GM18498 (cell line): ENCODE measurements around the gene PCCA.

Experiments
- ATAC-seq: cut with Tn5 transposase; IDR thresholded peaks from one replicate; pipeline ENCODE4 v1.9.1; 2021; ENCODE audit warnings: mild to moderate bottlenecking, moderate library complexity; ENCODE audit not compliant: unreplicated experiment

PCCA gene

GRCh38 chr13:100534147-100534843, 445.4 kb downstream of the PCCA start:
- no peak for ATAC-seq

DNA sequence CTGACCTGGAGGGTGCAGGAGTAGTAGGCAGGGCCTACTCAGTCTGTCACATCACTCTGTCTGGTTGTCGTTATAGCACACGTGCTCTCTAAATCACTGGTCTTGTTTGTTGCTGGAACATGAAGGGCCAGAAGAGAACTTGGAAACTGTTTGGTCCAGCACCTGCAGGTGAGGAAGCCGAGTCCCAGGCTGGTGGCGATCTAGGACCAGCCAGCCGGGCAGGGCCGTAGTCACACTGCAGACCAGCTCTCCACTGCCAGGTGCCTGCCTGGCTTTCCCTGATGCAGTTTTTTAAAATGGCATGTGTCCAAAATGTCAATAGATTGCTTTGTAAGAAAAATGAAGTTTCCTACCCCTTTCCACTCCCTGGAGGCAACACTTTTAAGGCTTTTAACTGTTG, 446.0 kb downstream of the PCCA start:
- no peak for ATAC-seq

DNA sequence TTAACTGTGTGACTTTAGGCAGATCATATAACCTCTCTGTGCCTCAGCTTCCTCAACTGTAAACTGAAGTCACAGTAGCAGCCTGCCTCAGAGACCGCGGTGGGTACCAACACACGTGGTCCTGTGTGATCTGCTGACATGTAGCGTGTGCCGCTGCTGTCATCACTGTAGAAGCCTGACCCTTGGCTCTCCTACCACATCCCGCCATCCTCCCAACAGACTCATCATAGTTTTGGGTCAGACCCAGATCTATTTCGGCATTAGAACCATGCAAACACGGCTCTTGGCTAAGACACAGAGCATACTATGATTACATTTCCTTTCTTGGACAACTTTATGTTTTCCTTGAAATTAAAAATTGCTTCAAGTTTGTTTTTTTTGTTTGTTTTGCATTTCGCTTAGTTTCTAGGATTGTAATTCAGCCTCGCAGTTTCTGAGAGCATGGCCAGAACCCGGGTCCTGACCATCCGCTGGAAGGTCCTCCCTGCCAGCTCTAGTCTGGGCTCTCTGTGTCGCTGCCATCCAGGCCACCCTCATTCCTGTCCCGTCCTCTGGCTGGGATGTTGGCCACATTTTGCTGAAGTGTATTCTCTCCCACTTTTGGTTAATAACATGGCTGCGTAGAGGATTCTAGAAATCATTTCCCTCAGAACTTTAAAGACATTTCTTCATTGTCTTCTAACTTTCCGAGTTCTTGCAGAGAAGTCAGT, 446.7 kb downstream of the PCCA start:
- no peak for ATAC-seq

DNA sequence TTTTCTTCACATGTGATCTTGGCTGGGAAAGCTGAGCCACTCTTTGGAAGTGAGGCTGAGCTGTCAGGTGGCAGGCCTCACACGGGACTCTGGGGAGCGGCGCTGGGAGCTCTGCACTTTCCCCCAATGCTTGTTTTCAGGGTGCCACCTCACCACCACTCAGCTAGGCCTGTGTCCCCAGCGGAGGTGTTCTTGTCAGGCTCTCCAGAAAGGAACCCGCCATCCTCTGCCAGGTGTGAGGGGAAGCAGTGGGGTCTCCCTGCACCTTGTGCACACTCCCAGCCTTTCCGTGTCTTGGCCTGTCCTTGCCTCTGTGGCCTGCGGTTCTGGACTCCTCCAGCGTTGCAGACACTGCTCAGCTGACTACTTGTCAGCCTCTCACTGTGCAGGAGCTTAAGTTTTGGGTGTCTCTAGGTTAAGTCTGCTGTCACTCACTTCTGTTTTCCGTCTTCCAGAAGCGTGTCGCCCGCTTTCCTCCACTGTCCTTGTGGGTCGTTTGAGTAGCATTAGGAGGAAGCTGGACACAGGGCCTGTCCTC, 447.8 kb downstream of the PCCA start:
- no peak for ATAC-seq

GRCh38 chr13:100537486-100537885, 448.6 kb downstream of the PCCA start:
- ATAC-seq, result no peak

GRCh38 chr13:100537951-100538462, 449.1 kb downstream of the PCCA start:
- no peak for ATAC-seq

DNA sequence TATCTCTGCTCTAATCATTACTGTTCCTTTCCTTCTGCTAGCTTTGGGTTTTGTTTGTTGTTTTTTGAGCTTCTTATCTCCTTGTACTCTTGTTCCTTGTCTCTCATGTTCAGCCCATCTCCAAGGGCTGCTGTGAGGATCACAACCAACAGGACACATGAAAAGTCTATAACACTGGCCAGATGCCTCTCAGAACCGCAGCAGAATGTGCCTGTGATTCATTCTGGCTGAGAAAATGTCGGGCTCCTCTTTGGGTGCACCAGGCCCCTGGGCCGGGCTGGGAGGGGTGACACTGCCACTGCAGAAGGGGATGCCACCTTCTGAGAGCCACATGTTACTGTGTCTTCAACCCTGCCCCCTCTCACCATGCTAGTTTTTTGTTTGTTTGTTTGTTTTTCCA, 451.7 kb downstream of the PCCA start:
- no peak for ATAC-seq

- ATAC-seq, result no peak
These were observed 453.3 kb downstream of the PCCA start for GRCh38 chr13:100541897-100542825.

GRCh38 chr13:100542826-100543156, 453.9 kb downstream of the PCCA start:
- ATAC-seq, result peak; percentile 96

- ATAC-seq, result no peak
These were observed 455.1 kb downstream of the PCCA start for GRCh38 chr13:100543872-100544602.

DNA sequence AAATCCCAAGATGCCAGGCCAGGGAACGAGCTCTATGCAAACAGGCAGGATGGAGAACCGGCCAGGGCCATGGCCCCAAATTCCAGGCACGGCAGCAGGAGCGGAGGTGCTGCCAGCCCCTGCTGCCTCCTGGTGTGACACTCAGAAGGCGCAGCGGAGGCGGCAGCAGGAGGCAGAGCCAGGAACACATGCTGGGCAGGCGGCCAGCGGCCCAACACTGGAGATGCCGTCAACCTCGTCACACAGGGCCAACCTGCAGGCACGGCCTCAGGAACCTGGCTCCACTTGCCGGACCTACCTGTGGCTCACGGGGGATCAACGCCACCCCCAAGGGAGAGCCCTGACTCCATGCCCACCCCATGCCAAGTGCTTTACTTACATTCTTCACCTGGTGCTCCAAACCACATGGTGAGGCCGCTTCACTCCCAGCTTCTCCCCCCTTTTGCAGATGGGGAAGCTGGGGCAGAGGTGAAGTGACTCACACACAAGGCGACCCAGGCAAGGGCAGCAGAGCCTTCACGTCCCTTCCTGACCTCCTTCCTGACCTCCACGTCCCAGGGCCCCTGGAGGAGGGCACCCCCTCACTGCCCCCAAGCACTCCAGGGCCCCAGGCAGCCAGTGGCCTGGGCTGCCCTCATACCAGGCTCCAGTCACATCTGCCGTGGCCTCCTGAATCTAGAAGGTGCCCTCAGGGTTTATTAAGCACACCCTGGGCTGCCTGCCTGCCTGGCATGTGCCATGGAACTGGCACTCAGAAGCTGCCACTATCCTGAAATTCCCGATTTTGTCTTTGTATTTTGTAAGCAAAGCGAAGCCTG, 456.2 kb downstream of the PCCA start:
- no peak for ATAC-seq

DNA sequence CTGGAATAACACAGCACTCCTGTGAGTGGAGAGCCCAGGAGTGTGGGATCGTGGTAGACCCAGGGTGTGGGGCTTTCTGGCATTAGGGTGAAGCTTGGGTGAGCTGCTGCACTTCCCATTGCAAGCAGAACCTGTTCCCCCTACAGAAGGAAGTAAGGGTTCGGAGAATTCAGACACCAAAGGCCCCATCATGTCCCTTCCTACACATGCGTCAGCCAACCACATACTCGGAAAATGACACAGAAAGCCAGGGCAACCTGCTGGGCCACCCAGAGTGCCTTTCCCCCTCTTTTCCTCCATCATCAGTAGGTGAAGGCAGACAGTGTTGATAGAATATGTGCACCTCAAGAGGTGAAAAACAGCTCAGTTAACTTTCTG, 456.8 kb downstream of the PCCA start:
- ATAC-seq, result no peak

DNA sequence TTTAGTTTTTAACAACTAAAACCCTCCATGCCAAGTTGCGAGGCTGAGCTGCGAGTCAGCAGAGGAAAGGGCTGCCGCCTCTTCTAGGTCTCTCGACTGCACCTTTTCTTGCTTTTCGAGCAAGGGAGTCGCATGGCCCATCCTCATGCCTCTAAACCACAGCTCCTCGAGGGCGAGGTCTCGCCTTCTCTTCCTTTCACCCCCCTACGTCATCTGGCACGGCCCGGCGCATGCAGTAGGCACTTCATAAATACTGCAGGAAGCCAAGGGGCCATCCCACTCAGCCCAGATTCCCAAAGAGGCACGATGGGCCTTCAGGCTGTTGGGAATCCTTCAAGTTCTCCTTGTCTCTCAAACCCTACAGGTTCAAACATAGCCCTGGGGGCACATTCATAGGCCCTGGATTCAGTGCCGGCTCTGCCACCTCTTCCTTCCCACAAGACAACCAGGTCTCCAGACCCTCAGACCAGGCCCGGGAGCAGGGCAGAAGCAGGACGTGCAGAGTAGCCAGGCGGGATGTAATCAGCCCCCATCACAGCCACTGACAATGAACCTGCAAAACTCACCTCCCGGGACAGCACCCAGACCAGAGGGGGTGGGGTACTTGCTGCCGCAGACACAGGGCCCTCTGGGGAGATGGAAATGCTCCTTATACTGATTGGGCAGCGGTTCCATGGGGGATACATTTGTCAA, 458.0 kb downstream of the PCCA start:
- no peak for ATAC-seq

DNA sequence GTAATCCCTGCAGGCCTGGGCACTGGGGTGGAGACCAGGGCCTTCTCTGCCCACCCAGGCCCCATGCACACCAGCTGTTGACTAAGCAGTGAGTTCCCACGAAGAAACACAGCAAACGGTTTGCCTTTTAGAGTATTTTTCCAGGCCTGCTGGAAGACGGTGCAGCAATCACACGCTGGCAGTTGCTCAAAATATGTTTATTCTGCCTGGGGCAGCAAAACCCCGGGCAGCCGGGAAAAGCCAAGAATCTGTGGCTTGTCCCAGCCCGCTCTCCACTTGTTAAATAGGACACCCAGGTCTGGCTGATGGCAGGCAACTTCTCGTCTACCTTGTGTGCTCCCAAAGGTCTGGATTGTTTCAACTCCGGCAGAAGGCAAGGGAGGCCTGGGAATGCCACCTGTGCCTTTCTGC, 458.9 kb downstream of the PCCA start:
- no peak for ATAC-seq

DNA sequence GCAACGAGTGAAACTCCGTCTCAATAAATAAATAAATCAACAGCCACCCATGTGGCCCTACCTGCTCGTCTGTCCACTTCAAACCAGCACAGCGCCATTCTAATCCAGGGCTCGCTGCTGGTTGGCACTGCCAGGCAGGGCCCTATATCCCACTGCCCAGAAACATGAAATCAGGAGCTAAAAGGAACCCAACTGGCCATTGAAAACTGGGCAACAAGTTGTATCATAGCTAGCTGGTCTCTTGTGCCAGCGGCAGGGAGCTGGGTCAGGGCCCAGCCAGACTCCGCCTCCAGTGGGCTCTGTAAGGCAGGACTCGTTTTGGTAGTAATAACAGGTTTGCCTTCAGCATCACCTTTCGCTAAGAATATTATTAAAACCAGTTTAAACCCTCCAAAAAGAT, 460.4 kb downstream of the PCCA start:
- no peak for ATAC-seq

DNA sequence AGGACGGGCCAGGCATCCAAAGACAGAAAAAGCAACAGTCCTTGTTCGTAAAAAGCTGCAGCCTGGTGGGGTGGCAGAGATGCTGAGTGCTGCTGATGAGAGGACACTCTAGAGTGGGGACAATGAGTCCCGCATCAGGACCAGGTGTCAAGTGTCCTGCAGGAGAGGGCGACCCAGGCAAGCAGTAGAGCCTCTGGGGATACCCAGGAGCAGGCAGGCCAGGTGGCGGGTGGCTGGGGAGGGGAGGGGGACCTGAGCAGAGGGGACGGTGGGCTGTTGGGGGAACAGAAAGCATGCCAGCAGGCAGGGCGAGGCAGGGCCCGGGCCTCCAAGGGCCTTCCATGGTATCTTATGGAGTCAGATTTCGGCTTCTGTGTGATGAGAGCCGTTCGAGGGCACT, 463.9 kb downstream of the PCCA start:
- ATAC-seq, result no peak

DNA sequence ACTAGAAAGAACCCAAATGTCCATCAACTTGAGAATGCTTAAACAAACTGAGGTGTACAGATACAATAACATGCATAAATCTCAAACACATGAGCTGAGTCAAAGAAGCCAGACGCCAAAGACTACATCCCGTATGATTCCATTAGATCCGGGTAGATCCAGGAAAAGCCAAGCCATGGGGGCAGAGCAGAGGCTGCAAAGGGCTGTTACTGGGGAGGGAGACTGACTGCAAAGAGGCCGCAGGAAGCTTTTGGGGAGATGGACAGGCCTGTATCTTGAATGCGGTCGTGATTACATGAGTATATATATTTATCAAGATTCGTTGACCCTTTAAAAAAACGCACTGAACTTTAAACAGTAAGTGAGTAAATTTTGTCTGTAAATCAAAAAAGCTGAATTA, 471.0 kb downstream of the PCCA start:
- no peak for ATAC-seq

DNA sequence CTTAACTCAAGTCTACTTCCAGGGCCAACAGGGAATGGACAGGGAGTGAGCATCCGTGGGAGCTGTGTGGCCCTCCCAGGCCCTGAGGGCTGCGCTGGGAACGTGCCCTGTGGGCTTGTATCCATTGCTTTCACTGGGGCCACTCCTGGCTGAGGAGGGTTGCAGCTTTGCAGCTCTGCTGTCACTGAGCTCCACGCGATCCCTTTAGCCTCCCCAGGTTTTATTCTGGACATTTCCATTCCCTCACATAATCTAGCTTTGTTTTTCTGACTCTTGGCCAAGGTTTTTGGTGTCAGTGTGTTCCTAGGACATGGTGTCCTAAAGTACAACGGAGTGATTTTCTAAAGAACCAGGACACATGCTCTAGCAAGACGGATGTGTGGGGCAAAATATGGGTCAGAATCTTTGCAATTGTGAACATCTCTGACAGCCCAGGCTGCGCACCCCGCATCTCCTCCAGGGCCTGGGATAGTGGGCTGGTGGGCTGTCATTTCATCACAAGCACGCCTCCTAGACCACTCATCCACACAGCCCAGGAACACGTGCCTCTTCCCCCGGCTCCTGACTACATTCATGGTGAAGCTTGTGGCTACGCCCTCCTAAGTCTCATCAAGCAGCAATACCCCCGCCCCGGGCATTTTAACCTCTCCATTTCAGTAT, 471.7 kb downstream of the PCCA start:
- ATAC-seq, result no peak

GRCh38 chr13:100561158-100561499, 472.2 kb downstream of the PCCA start:
- no peak for ATAC-seq
